SK-N-MC (cell line): ENCODE data around the gene MOB1B.

Source experiments
- EZH2 ChIP-seq: fragments of 200-600 bp; sonication (generic); IDR thresholded peaks from one replicate; pipeline ENCODE4 v1.6.1; 2017; ENCODE audit warnings: antibody characterized with exemption
- FOXP2 ChIP-seq: optimal IDR thresholded peaks from 2 replicates; pipeline ENCODE3; 2011; ENCODE audit warnings: mild to moderate bottlenecking, moderate library complexity; ENCODE audit not compliant: insufficient read depth; ENCODE audit errors: extremely low read length, control extremely low read depth
- POLR2AphosphoS5 ChIP-seq: IDR thresholded peaks from 2 replicates; pipeline ENCODE4 v1.6.1; 2012; ENCODE audit warnings: mild to moderate bottlenecking, low read depth, low read length, borderline replicate concordance

- TF ChIP-seq POLR2AphosphoS5 (no peak), EZH2 (no peak), FOXP2 (no peak)
Observed at GRCh38 chr4:71008196-71008595, 106.0 kb downstream of the MOB1B start.
